LNCaP clone FGC (cell line): ENCODE results near the gene KRTAP21-1.

Experiments used
- DNase-seq: peaks from one replicate; pipeline ENCODE4 v3.0.0-alpha.2; 2011; ENCODE audit warnings: low read depth
- H3K4me3 ChIP-seq: 2 replicates; pipeline ENCODE4 v1.5.1; 2011; ENCODE audit warnings: mild to moderate bottlenecking, low read depth, low read length, control low read depth
- CTCF ChIP-seq: IDR thresholded peaks from 2 replicates; pipeline ENCODE4 v1.5.1; 2012; ENCODE audit warnings: mild to moderate bottlenecking; ENCODE audit not compliant: control insufficient read depth, insufficient read depth; ENCODE audit errors: extremely low read depth

KRTAP21-1 gene

DNA sequence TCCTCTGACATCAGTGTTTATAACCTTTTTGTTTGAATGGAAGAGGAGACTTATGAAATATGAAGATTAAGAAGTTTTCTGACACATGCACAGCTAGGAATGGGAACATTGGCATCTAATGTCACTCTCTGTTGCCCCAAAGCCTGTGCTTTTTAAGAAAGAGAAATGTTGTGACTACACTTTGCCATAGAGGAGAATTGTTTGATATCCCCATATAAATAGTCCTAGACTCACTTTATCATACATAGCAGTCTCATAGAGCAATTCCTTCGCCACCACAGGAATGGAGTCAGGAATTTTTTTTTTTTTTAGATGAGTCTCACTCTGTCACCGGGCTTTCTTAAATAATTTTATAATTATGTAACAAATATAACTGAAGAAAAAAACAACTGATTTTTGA, 38.1 kb downstream of the KRTAP21-1 start:
- TF ChIP-seq CTCF = no peak
- no peak overlapping the region for H3K4me3 ChIP-seq
- no peak for DNase-seq

- no peak for TF ChIP-seq CTCF
- no peak overlapping the region for H3K4me3 ChIP-seq
- DNase-seq = no peak
Measured at GRCh38 chr21:30714946-30715345, 40.3 kb downstream of the KRTAP21-1 start.

DNA sequence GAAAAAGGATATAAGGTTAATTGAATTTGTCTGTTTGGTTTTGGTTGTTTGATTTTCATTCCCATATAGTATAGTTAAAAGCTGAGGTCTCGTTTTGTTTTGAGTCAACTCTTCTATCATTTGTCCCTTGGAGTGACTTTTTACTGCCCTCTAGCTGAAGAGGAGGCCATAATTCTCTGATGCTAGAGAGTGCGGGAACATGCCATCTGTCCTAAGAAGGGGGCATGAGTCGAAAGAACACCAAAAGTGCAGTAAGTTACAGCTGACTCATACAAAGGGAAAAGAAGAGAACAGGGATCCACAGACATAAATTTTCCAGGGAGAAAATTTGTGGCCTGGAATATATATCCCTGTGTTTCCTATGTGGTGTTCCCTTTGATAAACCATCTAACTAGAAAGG, 40.8 kb downstream of the KRTAP21-1 start:
- no peak for DNase-seq
- no peak overlapping the region for H3K4me3 ChIP-seq
- no peak for TF ChIP-seq CTCF

DNA sequence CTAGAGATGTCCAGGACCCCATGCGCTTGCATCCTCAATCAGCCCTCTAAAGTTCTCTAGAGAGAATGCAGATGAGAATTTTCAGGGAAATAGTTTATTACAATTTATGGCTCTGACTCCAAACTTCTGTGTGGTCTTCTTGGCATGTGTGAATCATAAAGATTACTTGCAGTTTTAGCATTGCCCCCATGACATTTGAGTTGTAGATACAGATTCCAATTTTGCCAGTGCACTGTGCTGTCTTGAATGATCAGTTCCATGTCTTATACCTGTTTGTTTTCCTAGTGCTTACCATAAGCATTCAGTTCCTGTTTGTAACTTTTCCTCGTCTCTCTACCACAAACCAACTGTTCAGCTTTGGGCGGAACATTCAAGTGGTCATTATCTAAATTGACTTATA, 41.5 kb downstream of the KRTAP21-1 start:
- TF ChIP-seq CTCF = no peak
- H3K4me3 ChIP-seq = no peak overlapping the region
- no peak for DNase-seq

DNA sequence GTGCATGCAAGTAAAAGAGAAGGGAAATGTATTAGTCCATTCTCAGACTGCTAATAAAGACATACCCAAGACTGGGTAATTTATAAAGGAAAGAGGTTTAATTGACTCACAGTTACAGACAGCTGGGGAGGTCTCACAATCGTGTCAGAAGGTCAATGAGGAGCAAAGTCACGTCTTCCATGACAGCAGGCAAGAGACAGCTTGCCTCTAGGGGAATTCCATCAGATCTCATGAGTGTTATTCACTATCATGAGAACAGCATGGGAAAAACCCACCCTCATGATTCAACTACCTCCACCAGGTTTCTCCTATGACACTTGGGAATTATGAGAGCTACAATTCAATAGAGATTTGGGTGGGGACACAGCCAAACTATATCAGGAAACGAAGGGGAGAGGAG, 44.7 kb downstream of the KRTAP21-1 start:
- H3K4me3 ChIP-seq = no peak overlapping the region
- no peak for TF ChIP-seq CTCF
- DNase-seq = no peak

- DNase-seq = no peak
- H3K4me3 ChIP-seq = no peak overlapping the region
- no peak for TF ChIP-seq CTCF
Measured at GRCh38 chr21:30707409-30707808, 47.8 kb downstream of the KRTAP21-1 start.
